Measurements from ENCODE around the gene ROGDI.

- TF ChIP-seq POLR2A (IDR thresholded peaks at IDR 0.05; ENCODE audit: low read depth, low read length): no peak
- no peak for TF ChIP-seq POLR2AphosphoS5 (IDR thresholded peaks at IDR 0.05; ENCODE audit: low read depth, low read length)
Measured at GRCh38 chr16:4802659-4803287, 340 bp upstream of the ROGDI start.
